HG03442 (cell line): ENCODE measurements around the gene SORBS2.

Source experiments
- ATAC-seq: cut with Tn5 transposase; IDR thresholded peaks from one replicate; pipeline ENCODE4 v1.9.1; 2021; ENCODE audit warnings: mild to moderate bottlenecking, moderate library complexity; ENCODE audit not compliant: unreplicated experiment

SORBS2 gene

DNA sequence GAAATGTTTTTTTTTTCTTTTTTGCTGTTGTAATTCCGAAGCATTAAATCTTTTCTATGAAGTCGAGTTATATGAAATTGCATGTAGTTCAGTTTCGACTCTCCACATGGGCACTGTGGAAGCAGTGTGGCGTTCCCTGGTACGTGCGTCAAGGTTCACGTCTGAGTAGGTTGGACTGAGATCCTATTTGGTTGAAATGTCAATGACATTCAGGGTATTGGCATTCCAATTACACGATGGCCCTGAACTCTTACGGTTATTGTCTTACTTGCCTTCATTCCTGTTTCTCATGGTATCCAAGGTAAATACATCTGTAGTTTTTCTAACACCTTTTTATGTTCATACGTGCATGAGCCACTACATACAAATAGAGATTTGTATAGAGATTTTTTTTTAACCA lies 128.8 kb downstream of the SORBS2 start:
- ATAC-seq: no peak

- ATAC-seq: no peak
These were observed 129.8 kb downstream of the SORBS2 start for GRCh38 chr4:185682236-185682635.

- ATAC-seq: no peak
These were observed 130.4 kb downstream of the SORBS2 start for GRCh38 chr4:185681604-185682003.

GRCh38 chr4:185680617-185681016 lies 131.4 kb downstream of the SORBS2 start:
- ATAC-seq: no peak

DNA sequence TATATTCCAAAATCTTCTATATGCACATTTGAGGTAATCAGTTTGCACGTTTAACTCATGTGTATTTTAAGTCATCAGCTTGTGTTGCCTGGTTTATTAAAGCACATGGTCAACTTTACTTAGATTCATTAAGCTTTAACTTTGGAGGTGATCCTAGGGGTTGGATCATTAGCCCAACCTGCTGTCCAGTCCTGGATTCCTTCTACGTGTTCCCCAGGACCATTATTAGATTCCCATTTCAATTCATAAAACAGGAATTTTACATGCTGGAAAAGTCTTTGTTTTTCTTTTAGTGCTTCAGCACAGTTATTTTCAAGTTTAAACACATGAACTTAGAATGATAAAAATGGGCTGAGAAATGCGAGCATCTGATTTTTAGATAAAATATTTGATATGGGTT lies 132.5 kb downstream of the SORBS2 start:
- ATAC-seq: no peak

- ATAC-seq: no peak
These were observed 134.2 kb downstream of the SORBS2 start for GRCh38 chr4:185677637-185678314.

GRCh38 chr4:185672618-185673017 lies 139.4 kb downstream of the SORBS2 start:
- no peak for ATAC-seq

GRCh38 chr4:185672151-185672550 lies 139.8 kb downstream of the SORBS2 start:
- ATAC-seq: no peak

DNA sequence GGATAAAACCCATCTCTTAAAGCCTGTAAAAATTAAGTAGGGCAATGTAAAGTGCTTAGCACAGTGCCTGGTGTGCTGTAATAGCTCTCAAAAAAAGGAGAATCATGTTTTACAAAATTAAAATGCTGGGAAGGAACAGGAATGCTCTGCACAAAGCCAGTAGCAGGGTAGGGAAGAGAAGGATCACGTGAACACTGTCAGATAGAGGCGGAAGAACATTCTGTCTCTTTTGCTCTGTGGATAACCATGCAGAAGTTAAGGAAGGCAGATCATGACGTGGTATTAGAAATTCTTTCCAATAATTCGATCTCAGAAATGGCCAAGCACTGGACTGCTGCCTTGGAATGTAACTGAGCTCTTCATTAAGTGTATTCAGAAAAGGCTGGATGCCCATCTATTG lies 140.5 kb downstream of the SORBS2 start:
- no peak for ATAC-seq

DNA sequence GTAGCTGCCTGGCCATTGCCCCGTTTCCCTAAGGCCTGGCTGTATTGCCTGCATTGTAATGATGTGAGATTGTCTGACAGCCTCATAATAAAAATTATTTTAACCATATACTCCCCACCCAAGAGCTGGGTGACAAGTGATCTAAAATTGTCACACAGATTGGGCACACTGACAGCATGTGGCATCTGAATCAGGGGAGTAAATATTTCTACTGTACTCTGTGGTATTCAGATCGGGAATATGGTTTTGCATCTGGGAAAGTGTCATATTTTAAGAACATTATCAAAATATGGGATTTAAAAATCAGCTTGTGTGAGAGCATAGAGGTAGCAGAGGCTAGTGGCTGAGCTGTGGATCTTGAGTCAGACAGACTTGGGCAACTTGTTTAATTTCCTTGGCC lies 140.9 kb downstream of the SORBS2 start:
- ATAC-seq: no peak

- no peak for ATAC-seq
These were observed 142.7 kb downstream of the SORBS2 start for GRCh38 chr4:185669288-185669687.

DNA sequence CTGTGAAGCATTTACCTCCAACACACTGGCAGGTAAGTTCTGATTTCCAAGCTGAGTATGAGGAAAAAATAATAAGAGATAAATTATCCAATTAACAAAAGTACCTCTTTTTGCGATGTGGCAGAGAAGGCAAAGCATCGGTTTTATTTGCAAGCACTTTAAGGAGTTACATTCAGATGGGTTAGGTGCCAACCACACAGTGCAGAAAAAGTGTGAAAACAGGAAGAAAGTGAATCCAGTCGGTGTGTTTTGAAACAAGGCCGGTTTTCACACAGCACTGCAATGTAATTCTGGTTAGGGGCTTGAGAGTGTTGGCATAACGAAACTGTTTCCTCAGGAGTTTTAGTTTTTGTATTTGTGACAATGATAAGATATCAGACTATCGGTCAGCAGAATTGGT lies 145.8 kb downstream of the SORBS2 start:
- no peak for ATAC-seq

GRCh38 chr4:185665655-185666054 lies 146.3 kb downstream of the SORBS2 start:
- no peak for ATAC-seq

- ATAC-seq: no peak
These were observed 147.5 kb downstream of the SORBS2 start for GRCh38 chr4:185664481-185664880.

DNA sequence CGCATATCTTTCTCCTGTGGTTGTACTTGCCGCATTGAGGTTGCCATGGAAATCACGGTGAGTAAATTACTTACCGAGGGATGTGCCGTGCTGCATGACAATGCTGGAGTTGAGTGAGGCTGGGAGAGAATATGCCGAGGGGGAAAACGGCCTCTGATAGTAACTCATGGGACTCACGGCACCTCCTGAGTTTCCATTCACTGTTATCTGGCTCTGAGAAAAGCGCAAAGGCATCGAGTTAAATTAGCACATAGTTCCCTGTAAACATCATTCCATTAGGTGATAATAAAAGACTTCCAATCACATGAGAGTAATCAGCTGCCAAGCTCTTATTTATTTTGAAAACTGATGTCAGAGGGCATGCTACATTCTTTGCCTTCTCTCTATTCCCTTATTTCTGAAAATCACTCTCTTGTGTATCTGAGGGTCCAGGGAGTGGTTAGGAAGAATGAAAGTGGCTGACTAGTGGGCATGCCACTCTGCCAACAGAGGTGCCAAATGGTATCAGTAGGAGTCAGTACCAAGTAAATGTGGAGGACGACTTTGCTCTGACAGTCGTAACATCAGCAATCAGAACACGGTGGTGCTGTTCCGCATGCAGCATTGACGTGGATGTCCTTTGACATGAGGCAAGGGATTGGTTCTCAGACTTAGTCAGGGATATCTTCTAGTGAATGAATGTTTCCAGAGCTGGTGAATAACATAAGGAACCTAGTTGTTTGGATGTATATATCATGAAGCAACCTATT lies 149.8 kb downstream of the SORBS2 start:
- ATAC-seq: no peak

GRCh38 chr4:185660340-185660739 lies 151.7 kb downstream of the SORBS2 start:
- no peak for ATAC-seq

GRCh38 chr4:185657699-185658098 lies 154.3 kb downstream of the SORBS2 start:
- ATAC-seq: no peak

GRCh38 chr4:185657183-185657582 lies 154.8 kb downstream of the SORBS2 start:
- ATAC-seq: no peak

DNA sequence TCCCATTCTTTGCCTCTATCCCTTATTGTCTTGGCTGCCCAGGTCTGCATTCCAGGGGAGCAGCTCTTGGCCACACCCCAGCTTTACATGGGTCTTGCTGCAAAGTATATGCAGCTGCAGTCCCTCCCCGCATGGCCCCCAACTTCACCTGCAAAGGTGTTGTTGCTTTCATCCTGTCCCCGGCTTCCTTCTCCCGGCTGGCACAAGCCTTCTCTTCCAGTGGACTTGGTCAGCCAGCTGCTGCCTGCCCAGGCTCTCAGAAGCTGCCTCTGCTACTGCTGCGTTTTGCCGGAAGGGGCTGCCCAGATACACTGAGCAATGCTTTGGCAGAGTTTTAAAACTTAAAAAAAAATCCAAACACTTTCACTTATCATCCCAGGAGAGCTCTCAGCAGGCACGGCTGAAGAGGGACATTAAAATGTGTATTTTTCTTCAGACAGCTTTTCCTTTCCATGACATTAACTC lies 155.5 kb downstream of the SORBS2 start:
- ATAC-seq: no peak

- no peak for ATAC-seq
These were observed 156.9 kb downstream of the SORBS2 start for GRCh38 chr4:185654965-185655554.

GRCh38 chr4:185654311-185654710 lies 157.7 kb downstream of the SORBS2 start:
- ATAC-seq: no peak

- ATAC-seq: no peak
These were observed 160.1 kb downstream of the SORBS2 start for GRCh38 chr4:185651851-185652250.
